K562 (cell line): ENCODE results near the gene OR2V1. TPM values are rescaled to one million over a fixed set of nuclear protein-coding genes. Genes with fewer than 3 reads are reported as not detected.

ENCODE experiments used
- CTCF ChIP-seq, 3 experiments: IDR thresholded peaks in 2 of 3; conservative IDR thresholded peaks in 1 of 3; 2 replicates each; pipeline ENCODE4 v1.5.1; 2011 to 2012; ENCODE audit warnings: low read length in 3 of 3, mild to moderate bottlenecking in 3 of 3, control low read depth in 2 of 3, improper control_type of control experiment in 1 of 3, inconsistent platforms in 1 of 3, low read depth in 1 of 3, mixed read lengths in 1 of 3, moderate library complexity in 1 of 3; ENCODE audit not compliant: insufficient read depth in 2 of 3
- ETS2 ChIP-seq: IDR thresholded peaks from 2 replicates; pipeline ENCODE4 v1.6.1; 2016; ENCODE audit warnings: borderline replicate concordance, missing genetic modification characterization, mild to moderate bottlenecking, moderate library complexity, missing compliant biosample characterization; ENCODE audit not compliant: poor library complexity, severe bottlenecking
- PBX2 ChIP-seq, 2 experiments: IDR thresholded peaks in 1 of 2; conservative IDR thresholded peaks in 1 of 2; 2 replicates each; pipeline ENCODE4 v1.6.1; 2016; ENCODE audit warnings: low read depth in 2 of 2, mild to moderate bottlenecking in 1 of 2, missing compliant biosample characterization in 1 of 2, missing genetic modification characterization in 1 of 2, moderate library complexity in 1 of 2
- PHTF2 ChIP-seq: fragments of 250-450 bp; sonication (Bioruptor Pico); IDR thresholded peaks from 2 replicates; pipeline ENCODE4 v1.5.0; 2021; ENCODE audit warnings: mild to moderate bottlenecking
- PTRF ChIP-seq: fragments of 450-650 bp; IDR thresholded peaks from 2 replicates; pipeline ENCODE4 v1.6.1; 2016; ENCODE audit warnings: mild to moderate bottlenecking, missing genetic modification characterization, missing compliant biosample characterization
- SRSF3 ChIP-seq: fragments of 200-400 bp; formaldehyde crosslinking; IDR thresholded peaks from 2 replicates; pipeline ENCODE4 v1.6.1; 2016; ENCODE audit warnings: mild to moderate bottlenecking, low read length, moderate library complexity; ENCODE audit not compliant: insufficient read depth
- ZBTB11 ChIP-seq, 3 experiments: fragments of 200-800 bp in 1 of 3; fragments of 250-450 bp in 1 of 3; fragments of 450-650 bp in 1 of 3; sonication (Bioruptor Pico) in 1 of 3; sonication (Bioruptor generic) in 1 of 3; formaldehyde crosslinking in 1 of 3; IDR thresholded peaks; 2 replicates each; pipeline versions ENCODE4 v1.6.1 to v1.8.0; 2016 to 2022; ENCODE audit warnings: mild to moderate bottlenecking in 2 of 3, missing genetic modification characterization in 2 of 3, missing compliant biosample characterization in 1 of 3, moderate library complexity in 1 of 3
- ZBTB43 ChIP-seq: sonication (generic); formaldehyde crosslinking; IDR thresholded peaks from 2 replicates; pipeline ENCODE4 v1.8.0; 2023; ENCODE audit warnings: mild to moderate bottlenecking, missing genetic modification reagents
- ZNF174 ChIP-seq: fragments of 250-450 bp; sonication (Bioruptor Pico); IDR thresholded peaks from 2 replicates; pipeline ENCODE4 v1.4.0; 2020; ENCODE audit warnings: mild to moderate bottlenecking
- polyA plus RNA-seq, 8 experiments: library from polyadenylated mRNA; depleted of rRNA in 4 of 8; stranded (reverse) in 5 of 8; unstranded in 3 of 8; fragments of >200 nt; fragmentation: Nextera tagmentation in 2 of 8; fragmentation: Illumina TruSeq in 1 of 8; extraction: Ambion mirVana in 2 of 8; extraction: Trizol in 1 of 8; gene quantifications; 2 replicates each; pipeline versions ENCODE4 v1.2.1 to v1.2.3, GENCODE V29; 2011 to 2014; ENCODE audit warnings: inconsistent platforms in 1 of 8, missing spikeins in 1 of 8
- total RNA-seq, 7 experiments: library from RNA; depleted of rRNA in 6 of 7; stranded (reverse); fragments of >200 nt in 6 of 7; fragmentation: Illumina TruSeq in 2 of 7; extraction: Trizol in 2 of 7; gene quantifications; 2 replicates each; pipeline versions ENCODE4 v1.2.1 to v1.2.3, GENCODE V29; 2011 to 2021; ENCODE audit warnings: low replicate concordance in 1 of 7
- TF ChIP-seq, protein P1 (sequence below): fragments of 450-650 bp; IDR thresholded peaks from 2 replicates; pipeline ENCODE4 v1.6.1; 2016

The OR2V1 gene
- total and polyA plus RNA-seq, 9 of the 15 experiments (the other 6 are each of a cell fraction or from before 2014, with no cell fraction given) = 0.04 to 0.28 (median 0.15) TPM; not detected in 5

DNA sequence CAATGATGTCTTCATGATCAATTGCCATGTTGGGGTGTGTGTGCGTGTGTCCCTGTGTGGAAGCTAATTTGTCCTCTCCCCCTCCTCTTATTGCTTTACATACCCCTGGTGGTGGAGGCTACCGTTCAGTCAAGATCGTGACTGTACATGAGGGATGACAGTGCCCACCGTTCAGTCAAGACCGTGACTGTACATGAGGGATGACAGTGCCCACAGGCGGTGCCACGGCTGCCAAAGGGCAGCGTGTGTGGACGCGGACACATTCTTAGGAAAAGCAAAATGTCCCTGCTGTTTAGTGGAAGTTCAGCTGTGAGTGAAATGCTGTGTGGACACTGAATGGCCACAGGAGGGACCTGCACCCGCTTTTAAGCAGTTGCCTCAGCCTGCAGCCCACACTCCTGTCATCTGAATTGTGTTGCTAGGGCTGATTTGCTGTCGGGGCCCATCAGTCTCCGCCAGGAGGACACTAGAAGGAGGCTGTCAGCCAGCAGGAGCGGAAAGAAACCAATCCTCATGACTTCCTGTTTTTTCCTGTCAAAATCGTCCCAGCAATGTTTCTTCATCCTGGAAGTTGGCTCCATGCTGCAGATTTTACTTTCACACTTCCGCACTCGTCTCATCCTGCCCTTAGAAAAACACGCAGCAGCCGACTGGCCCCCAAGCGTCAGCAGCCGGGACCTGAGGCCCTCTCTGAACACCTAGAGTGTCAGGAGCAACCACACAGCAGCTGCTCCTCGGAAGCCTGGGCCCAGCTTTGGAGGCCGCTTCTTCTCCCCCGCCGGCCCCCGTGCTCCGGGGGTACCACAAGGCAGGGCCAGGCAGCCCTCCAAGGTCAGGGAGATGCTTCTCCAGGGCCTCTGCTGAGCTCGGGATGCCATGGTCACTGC lies 9.1 kb downstream of the OR2V1 start (continued):
- TF ChIP-seq, protein P1, sequence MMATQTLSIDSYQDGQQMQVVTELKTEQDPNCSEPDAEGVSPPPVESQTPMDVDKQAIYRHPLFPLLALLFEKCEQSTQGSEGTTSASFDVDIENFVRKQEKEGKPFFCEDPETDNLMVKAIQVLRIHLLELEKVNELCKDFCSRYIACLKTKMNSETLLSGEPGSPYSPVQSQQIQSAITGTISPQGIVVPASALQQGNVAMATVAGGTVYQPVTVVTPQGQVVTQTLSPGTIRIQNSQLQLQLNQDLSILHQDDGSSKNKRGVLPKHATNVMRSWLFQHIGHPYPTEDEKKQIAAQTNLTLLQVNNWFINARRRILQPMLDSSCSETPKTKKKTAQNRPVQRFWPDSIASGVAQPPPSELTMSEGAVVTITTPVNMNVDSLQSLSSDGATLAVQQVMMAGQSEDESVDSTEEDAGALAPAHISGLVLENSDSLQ = peak; percentile 80
- no peak for TF ChIP-seq ETS2 (tag)
- TF ChIP-seq PBX2 (CRISPR knock-in tag; IDR thresholded peaks at IDR 0.05; ENCODE audit: low read depth) = no peak
- TF ChIP-seq PBX2 (tag; conservative IDR thresholded peaks at IDR 0.05; ENCODE audit: low read depth) = peak; percentile 70
- no peak for TF ChIP-seq PTRF (tag)
- TF ChIP-seq ZBTB11 (CRISPR knock-in tag; IDR thresholded peaks at IDR 0.05) = no peak
- TF ChIP-seq ZBTB43 = no peak
- TF ChIP-seq ZNF174 (CRISPR knock-in tag) = no peak
- no peak for TF ChIP-seq SRSF3
- TF ChIP-seq CTCF (IDR thresholded peaks at IDR 0.05 in 2 of 3, conservative IDR thresholded peaks at IDR 0.05 in 1 of 3; ENCODE audit: insufficient read depth in 2 of 3, low read depth in 1 of 3, low read length in 3 of 3) = peak; percentile 49 to 61 (median 58); a peak in 5 of 6 replicates
- no peak for TF ChIP-seq PHTF2 (CRISPR knock-in tag)
